Hepatocyte (in vitro differentiated cells): ENCODE results near the gene FAM53B.

Experiments used
- EZH2 ChIP-seq: fragments of 200-600 bp; sonication (generic); IDR thresholded peaks from 2 replicates; pipeline ENCODE4 v1.6.1; 2016; ENCODE audit warnings: antibody characterized with exemption, mild to moderate bottlenecking, borderline replicate concordance
- EZH2phosphoT487 ChIP-seq: fragments of 200-600 bp; sonication (generic); IDR thresholded peaks from one replicate; pipeline ENCODE4 v1.6.1; 2018; ENCODE audit warnings: antibody characterized with exemption, mild to moderate bottlenecking, low read depth, moderate library complexity; ENCODE audit not compliant: unreplicated experiment, severe bottlenecking
- TF ChIP-seq, protein P1 (sequence below): fragments of 200-600 bp; sonication (generic); IDR thresholded peaks from 2 replicates; pipeline ENCODE4 v1.5.1; 2016; ENCODE audit warnings: antibody characterized with exemption, mild to moderate bottlenecking; ENCODE audit not compliant: poor library complexity

DNA sequence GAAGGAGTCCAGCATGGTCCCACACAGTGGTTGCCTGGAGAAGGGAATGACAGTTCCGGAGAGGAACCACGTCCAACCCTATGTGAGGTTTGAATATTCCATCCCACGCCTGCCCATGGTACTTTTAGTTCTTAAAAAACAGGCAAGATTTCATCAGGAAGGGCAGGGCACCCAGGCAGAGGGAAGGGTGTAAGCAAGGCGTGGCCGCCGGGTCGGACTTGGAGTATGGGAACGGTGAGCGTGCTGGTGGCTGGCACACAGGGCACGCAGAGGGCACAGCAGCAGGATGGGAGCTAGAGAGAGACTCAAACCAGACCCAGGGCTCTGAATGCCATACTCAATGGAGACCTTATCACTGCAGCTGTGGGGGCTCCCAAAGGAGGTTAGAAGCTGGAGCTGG, 34.3 kb downstream of the FAM53B start:
- TF ChIP-seq, protein P1, sequence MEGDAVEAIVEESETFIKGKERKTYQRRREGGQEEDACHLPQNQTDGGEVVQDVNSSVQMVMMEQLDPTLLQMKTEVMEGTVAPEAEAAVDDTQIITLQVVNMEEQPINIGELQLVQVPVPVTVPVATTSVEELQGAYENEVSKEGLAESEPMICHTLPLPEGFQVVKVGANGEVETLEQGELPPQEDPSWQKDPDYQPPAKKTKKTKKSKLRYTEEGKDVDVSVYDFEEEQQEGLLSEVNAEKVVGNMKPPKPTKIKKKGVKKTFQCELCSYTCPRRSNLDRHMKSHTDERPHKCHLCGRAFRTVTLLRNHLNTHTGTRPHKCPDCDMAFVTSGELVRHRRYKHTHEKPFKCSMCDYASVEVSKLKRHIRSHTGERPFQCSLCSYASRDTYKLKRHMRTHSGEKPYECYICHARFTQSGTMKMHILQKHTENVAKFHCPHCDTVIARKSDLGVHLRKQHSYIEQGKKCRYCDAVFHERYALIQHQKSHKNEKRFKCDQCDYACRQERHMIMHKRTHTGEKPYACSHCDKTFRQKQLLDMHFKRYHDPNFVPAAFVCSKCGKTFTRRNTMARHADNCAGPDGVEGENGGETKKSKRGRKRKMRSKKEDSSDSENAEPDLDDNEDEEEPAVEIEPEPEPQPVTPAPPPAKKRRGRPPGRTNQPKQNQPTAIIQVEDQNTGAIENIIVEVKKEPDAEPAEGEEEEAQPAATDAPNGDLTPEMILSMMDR = no peak
- TF ChIP-seq EZH2 (no peak), EZH2phosphoT487 (no peak)
